Activated CD4-positive, alpha-beta T cell treated with anti-CD3 and anti-CD28 coated beads for 48 hours (primary cell): Measurements from ENCODE around the gene DPH2.
A peak's percentile ranks its signal among the peaks of the same experiment; 100 is the strongest.

Experiments used
- DNase-seq: peaks from one replicate; pipeline ENCODE4 v3.0.0-alpha.2; 2020

Gene DPH2

GRCh38 chr1:43984855-43985254 lies 15.0 kb downstream of the DPH2 start:
- DNase-seq, result no peak

GRCh38 chr1:43985984-43986595 lies 16.3 kb downstream of the DPH2 start:
- DNase-seq, result no peak

GRCh38 chr1:43986712-43987111 lies 16.9 kb downstream of the DPH2 start:
- DNase-seq, result no peak

- DNase-seq, result no peak
Measured at GRCh38 chr1:43987159-43987902, 17.5 kb downstream of the DPH2 start.

- DNase-seq, result no peak
Measured at GRCh38 chr1:43990271-43991199, 20.7 kb downstream of the DPH2 start.

- DNase-seq, result no peak
Measured at GRCh38 chr1:43991200-43991475, 21.3 kb downstream of the DPH2 start.

- peak; percentile 81 for DNase-seq
Measured at GRCh38 chr1:43991476-43992231, 21.8 kb downstream of the DPH2 start, which contains the start of gene CCDC24. TSS of gene CCDC24 (plus strand) at chr1:43991599. CDS start at chr1:43991879, 280 bp downstream.

GRCh38 chr1:43992232-43992995 lies 22.6 kb downstream of the DPH2 start:
- no peak for DNase-seq

GRCh38 chr1:43993206-43993914 lies 23.6 kb downstream of the DPH2 start:
- DNase-seq, result no peak

- DNase-seq, result no peak
Measured at GRCh38 chr1:43994071-43994470, 24.3 kb downstream of the DPH2 start.

GRCh38 chr1:43994794-43995790 lies 25.3 kb downstream of the DPH2 start:
- peak; percentile 25 for DNase-seq

GRCh38 chr1:43995984-43996732 lies 26.3 kb downstream of the DPH2 start:
- no peak for DNase-seq

- DNase-seq, result no peak
Measured at GRCh38 chr1:43996733-43997115, 26.9 kb downstream of the DPH2 start.

GRCh38 chr1:43997295-43997999 lies 27.6 kb downstream of the DPH2 start:
- DNase-seq, result no peak

- DNase-seq, result no peak
Measured at GRCh38 chr1:43998000-43998378, 28.2 kb downstream of the DPH2 start.

- DNase-seq, result no peak
Measured at GRCh38 chr1:43999455-43999854, 29.6 kb downstream of the DPH2 start.

GRCh38 chr1:44000122-44000665 lies 30.4 kb downstream of the DPH2 start:
- no peak for DNase-seq

- DNase-seq, result no peak
Measured at GRCh38 chr1:44002165-44002564, 32.4 kb downstream of the DPH2 start.
